ENCODE results near the gene DPP3. TPM values are rescaled to one million over a fixed set of nuclear protein-coding genes. Genes with fewer than 3 reads are reported as not detected.

The DPP3 gene
- total RNA-seq, 2 experiments from 2014 or later, result 72.4 to 75.8 TPM

DNA sequence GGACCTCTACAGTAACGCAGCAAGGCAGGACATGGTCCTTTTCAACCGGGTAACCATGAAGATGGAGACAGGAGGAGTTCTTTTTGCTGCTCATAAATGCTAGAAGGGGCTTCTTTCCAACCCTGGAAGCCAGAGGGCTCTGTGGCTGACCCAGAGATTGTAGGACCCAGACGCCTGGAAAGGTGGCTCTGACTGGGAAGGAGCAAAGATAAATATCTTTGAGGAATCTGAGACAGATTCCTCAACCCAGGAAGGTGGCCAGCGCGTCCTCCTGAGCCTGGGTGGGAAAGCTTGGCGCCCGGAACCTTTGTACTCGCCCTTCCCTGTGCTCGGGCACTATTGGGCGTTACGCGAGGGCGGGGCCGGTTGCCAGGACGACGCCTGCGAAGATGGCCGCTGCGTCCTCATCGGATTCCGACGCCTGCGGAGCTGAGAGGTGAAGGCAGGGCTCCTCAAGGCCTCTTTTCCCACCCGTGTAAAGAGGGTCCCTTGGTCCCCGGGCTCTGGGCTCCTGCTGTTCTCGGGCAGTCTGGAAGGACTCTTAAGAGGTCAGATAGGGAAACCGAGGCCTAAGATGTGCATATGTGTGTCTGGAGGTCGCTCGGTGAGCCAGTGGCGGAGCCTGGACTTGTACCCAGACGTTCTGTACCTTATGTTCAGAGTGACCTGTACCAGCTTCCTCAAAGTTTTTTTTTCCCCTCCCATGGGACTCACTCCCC is 30.2 kb downstream of the DPP3 start, which contains the start of gene BBS1:
Gene BBS1 (plus strand): TSS at position 365 of the 719 bp plus-strand sequence. CDS start 25 bp downstream, at position 390.
- peak within 1 kb of the TSS; percentile 93 for H3K4me3 Mint-ChIP-seq
- POLR2A ChIA-PET, result interaction anchor here (0.6 to 1.0 kb wide), 3 partner anchors 21 to 51 kb away, joined by 3 read pairs; partner anchors contain the start of gene ZDHHC24

DNA sequence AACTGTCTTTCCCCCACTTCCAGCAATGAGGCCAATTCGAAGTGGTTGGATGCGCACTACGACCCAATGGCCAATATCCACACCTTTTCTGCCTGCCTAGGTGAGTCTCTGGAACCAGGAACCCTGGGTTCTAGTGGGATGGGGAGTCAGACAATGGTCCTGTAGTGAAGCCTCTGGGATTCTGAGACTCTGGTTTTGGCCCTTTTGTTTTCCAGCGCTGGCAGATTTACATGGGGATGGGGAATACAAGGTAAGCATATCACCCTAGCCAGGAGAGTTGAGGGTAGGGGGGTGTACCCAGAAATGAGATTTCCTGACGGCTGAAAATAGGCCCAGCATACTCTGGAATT is 30.7 kb downstream of the DPP3 start:
- CTCF ChIA-PET, result interaction anchor here (0.8 to 2.3 kb wide), 5 partner anchors 31 to 125 kb away, joined by 3 to 7 read pairs (median 3); partner anchors contain the start of gene DPP3
- peak overlapping the region; percentile 93 for H3K4me3 Mint-ChIP-seq
- POLR2A ChIA-PET, result interaction anchor here (0.6 to 1.0 kb wide), 2 partner anchors 22 to 51 kb away, joined by 3 read pairs; no protein-coding TSS in a partner anchor
- no peaks in the 10 kb centered on the region for H3K9me3 Mint-ChIP-seq
- peaks cover 6% of the 10 kb centered on the region for H3K36me3 Mint-ChIP-seq (ENCODE audit: low read depth)
- no peaks in the 10 kb centered on the region for H3K27me3 Mint-ChIP-seq
- DNase-seq, result no peak
- H3K4me1 Mint-ChIP-seq (ENCODE audit: low read depth), result peaks cover 14% of the 10 kb centered on the region
- no peak overlapping the region for H3K27ac Mint-ChIP-seq
- intact Hi-C loops (cut with micrococcal nuclease), result no loop called here
- ATAC-seq, result no peak
- TF ChIP-seq, protein P1, sequence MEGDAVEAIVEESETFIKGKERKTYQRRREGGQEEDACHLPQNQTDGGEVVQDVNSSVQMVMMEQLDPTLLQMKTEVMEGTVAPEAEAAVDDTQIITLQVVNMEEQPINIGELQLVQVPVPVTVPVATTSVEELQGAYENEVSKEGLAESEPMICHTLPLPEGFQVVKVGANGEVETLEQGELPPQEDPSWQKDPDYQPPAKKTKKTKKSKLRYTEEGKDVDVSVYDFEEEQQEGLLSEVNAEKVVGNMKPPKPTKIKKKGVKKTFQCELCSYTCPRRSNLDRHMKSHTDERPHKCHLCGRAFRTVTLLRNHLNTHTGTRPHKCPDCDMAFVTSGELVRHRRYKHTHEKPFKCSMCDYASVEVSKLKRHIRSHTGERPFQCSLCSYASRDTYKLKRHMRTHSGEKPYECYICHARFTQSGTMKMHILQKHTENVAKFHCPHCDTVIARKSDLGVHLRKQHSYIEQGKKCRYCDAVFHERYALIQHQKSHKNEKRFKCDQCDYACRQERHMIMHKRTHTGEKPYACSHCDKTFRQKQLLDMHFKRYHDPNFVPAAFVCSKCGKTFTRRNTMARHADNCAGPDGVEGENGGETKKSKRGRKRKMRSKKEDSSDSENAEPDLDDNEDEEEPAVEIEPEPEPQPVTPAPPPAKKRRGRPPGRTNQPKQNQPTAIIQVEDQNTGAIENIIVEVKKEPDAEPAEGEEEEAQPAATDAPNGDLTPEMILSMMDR (IDR thresholded peaks at IDR 0.05), result no peak

More for the DNA sequence above, 30.2 kb downstream of the DPP3 start, which contains the start of gene BBS1:
- Mint-ChIP-seq H3K36me3 (ENCODE audit: low read depth) (peaks cover 6% of the 10 kb centered on the region), H3K27me3 (no peaks in the 10 kb centered on the region), H3K4me1 (ENCODE audit: low read depth) (peaks cover 14% of the 10 kb centered on the region), H3K27ac (peak within 1 kb of the TSS; percentile 52), H3K9me3 (no peaks in the 10 kb centered on the region)
- ATAC-seq, result peak; percentile 96
- CTCF ChIA-PET, result interaction anchor here (0.8 to 2.3 kb wide), 6 partner anchors 30 to 124 kb away, joined by 3 to 7 read pairs (median 4); partner anchors contain the start of gene DPP3
- intact Hi-C loops (cut with micrococcal nuclease), result no loop called here
- peak; percentile 83 for DNase-seq
- TF ChIP-seq, protein P1 (IDR thresholded peaks at IDR 0.05), result no peak

DNA sequence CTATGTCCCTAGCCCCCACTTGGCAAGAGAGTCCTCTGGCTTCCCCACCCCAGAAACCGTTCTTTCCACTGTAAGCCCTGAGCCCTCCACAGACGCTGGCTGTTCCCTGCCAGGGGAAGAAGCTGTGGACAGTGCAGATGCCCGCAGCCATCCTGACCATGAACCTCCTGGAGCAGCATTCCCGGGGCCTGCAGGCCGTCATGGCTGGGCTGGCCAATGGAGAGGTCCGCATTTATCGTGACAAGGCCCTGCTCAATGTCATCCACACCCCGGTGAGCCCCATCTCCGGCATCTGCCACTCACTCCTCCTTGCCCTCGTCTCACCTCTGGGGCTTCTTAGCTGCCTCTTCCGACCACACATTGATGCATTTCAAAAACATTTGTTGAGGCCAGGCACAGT is 43.4 kb downstream of the DPP3 start:
- TF ChIP-seq, protein P1 (IDR thresholded peaks at IDR 0.05), result no peak
- POLR2A ChIA-PET, result no interaction called here
- H3K27ac Mint-ChIP-seq, result no peak overlapping the region
- H3K27me3 Mint-ChIP-seq, result no peaks in the 10 kb centered on the region
- CTCF ChIA-PET, result no interaction called here
- ATAC-seq, result no peak
- H3K4me3 Mint-ChIP-seq, result no peak overlapping the region
- no peak for DNase-seq
- H3K36me3 Mint-ChIP-seq (ENCODE audit: low read depth), result peaks cover 24% of the 10 kb centered on the region
- intact Hi-C loops (cut with micrococcal nuclease), result no loop called here
- no peaks in the 10 kb centered on the region for H3K4me1 Mint-ChIP-seq (ENCODE audit: low read depth)
- H3K9me3 Mint-ChIP-seq, result no peaks in the 10 kb centered on the region

DNA sequence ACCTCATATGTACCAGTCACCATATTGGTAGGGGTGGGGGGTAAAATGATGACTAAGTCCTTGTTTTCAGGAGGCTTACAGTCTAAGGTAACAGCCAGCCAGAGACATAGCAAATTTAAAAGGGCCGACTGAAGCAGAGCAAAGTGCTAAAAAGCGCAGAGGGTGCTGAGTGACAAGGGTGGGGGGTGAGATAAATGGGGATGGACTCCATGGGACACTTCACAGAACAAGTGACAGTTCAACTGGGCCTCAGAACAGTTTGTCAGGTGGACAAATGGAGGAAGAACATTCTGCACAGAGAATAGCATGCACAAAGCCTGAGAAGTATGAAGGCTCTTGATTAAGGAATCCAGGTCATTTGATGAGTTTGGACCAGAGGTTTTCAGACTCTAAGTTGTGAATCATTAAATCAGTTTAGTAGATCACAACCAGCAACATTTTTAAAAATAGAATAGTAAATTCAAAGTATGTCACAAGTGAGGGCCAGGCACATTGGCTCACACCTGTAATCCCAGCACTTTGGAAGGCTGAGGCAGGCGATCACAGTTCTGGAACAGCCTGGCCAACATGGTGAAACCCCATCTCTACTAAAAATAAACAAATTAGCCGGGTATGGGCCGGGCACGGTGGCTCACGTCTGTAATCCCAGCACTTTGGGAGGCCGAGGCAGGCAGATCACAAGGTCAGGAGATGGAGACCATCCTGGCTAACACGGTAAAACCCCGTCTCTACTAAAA is 44.2 kb downstream of the DPP3 start:
- H3K4me1 Mint-ChIP-seq (ENCODE audit: low read depth), result no peaks in the 10 kb centered on the region
- H3K27me3 Mint-ChIP-seq, result no peaks in the 10 kb centered on the region
- ATAC-seq (no peak), DNase-seq (no peak)
- H3K36me3 Mint-ChIP-seq (ENCODE audit: low read depth), result peaks cover 22% of the 10 kb centered on the region
- CTCF ChIA-PET, result no interaction called here
- no peaks in the 10 kb centered on the region for H3K9me3 Mint-ChIP-seq
- TF ChIP-seq, protein P1 (IDR thresholded peaks at IDR 0.05), result no peak
- intact Hi-C loops (cut with micrococcal nuclease), result no loop called here
- H3K27ac Mint-ChIP-seq, result no peak overlapping the region
- POLR2A ChIA-PET, result no interaction called here
- no peak overlapping the region for H3K4me3 Mint-ChIP-seq

DNA sequence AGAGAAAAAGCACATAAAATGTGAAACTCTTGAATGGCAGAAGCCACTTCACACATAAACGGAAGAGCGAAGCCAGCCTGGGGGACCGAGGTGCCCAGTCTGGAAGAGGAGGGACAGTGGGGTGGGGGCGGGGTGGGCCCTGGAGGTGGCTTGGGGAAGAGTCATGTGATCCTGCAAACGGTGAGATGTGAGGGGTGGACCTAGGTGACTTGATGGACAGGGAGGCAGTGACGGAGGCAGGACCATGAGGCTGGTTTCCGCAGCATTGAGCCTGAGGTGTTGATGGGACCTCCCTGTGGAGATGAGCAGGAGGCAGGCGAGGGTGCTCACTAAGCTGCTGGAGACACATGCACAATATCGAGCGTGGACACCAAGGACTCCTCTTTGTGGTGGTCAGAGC is 48.8 kb downstream of the DPP3 start:
- Mint-ChIP-seq H3K9me3 (no peaks in the 10 kb centered on the region), H3K27me3 (no peaks in the 10 kb centered on the region), H3K27ac (no peak overlapping the region), H3K4me1 (ENCODE audit: low read depth) (no peaks in the 10 kb centered on the region), H3K4me3 (no peak overlapping the region), H3K36me3 (ENCODE audit: low read depth) (peaks cover 4% of the 10 kb centered on the region)
- ATAC-seq (no peak), DNase-seq (no peak)
- ChIA-PET POLR2A (no interaction called here), CTCF (no interaction called here)
- intact Hi-C loops (cut with micrococcal nuclease), result no loop called here
- TF ChIP-seq, protein P1 (IDR thresholded peaks at IDR 0.05), result no peak

All from activated CD8-positive, alpha-beta T cell treated with anti-CD3 and anti-CD28 coated beads for 36 hours (primary cell).